ENCODE measurements around the gene CPNE5.

Gene CPNE5

GRCh38 chr6:36838896-36839748 is at the start of gene CPNE5:
CPNE5 (minus strand) TSS chr6:36839444; CDS start chr6:36839377, 67 bp downstream.
- DNase-seq (ENCODE audit: low read depth) = no peak

GRCh38 chr6:36888115-36888643 is 48.9 kb upstream of the CPNE5 start:
- no peak for DNase-seq (ENCODE audit: low read depth)

- no peak for DNase-seq (ENCODE audit: low read depth)
These were observed 47.8 kb upstream of the CPNE5 start for GRCh38 chr6:36886950-36887618.

- peak; percentile 96 for DNase-seq (ENCODE audit: low read depth)
These were observed 46.5 kb upstream of the CPNE5 start, which contains the start of gene C6orf89 for GRCh38 chr6:36885461-36886401. C6orf89 (plus strand) TSS chr6:36885952; CDS start chr6:36899445, 13,493 bp downstream.

DNA sequence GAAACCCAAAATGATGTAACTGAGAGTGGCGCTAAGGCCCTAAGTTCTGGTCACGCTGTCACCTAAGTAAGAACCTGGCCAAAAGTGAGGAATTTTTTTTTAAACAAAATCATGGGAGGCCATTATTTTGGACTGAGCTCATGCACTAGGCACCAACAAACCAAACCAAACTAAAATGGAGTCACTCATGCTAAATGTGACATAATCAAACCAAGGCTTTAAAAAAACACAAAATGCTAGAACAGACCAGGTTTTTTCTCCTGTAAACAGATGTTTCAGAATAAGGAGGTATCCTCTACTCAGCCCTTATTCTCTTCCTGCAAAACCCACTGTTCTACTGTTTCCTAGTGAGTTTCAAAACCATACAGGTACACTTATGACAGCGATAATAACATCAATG is 45.4 kb upstream of the CPNE5 start:
- DNase-seq (ENCODE audit: low read depth) = no peak

DNA sequence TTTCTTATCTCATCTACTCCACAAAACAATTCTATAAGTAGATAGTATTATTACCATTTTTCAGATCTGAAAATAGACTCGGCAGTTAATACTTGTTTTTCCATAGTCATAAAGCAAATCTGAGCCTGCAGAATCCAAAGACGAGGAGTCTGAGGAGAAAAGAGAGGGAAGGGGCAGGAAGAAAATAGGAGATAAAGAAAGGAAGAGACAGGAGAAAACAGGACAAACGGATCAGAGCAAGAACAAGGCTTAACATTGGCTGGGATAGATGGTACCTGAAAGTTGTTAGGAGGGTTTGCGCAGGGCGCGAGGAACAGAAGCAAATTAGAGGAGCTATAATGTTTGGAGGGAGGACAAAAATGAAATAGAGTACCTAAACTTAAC is 36.0 kb upstream of the CPNE5 start:
- DNase-seq (ENCODE audit: low read depth) = no peak

DNA sequence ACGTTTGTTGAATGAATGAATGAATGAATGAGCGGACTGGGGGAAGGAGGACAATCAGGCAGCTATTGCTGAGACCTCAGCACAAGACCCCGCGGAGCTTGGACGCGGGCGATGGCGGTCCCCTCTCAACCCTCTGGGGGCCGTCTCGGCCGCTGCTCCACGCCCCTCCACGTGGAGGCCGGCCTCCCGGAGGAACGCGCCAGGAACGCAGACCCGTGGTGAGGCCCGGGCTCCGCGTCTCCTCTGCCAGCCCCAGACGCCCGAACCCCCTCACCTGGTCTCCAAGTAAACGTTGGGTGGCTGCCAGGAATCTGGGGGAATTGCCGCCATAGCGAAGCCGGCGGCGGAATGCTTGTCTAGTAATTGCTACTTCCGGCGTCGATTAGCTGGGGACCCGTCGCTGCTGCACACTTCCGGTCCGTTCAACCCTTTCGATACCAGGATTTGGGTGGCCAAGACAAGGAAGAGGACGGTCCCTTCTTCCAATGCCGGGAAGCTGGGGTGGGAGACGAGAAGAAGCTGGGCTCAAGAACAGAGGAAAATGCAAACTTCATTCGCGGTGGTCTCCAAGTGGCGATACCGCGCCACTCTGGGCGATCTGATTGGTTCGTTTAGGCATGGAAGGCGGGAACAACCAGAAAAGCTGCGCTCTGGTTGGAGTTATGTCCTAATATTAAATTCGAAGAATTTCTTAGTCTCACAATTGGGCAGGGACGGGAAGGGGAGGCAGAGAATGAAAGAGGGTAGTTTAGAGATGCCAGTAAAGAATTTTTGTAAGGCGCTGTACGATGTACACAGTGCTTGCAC is 35.4 kb upstream of the CPNE5 start, which contains the start of gene PPIL1:
Gene PPIL1 (minus strand): TSS at position 361 of the 807 bp plus-strand sequence. CDS start 31 bp downstream, at position 330.
- DNase-seq (ENCODE audit: low read depth) = peak; percentile 86

DNA sequence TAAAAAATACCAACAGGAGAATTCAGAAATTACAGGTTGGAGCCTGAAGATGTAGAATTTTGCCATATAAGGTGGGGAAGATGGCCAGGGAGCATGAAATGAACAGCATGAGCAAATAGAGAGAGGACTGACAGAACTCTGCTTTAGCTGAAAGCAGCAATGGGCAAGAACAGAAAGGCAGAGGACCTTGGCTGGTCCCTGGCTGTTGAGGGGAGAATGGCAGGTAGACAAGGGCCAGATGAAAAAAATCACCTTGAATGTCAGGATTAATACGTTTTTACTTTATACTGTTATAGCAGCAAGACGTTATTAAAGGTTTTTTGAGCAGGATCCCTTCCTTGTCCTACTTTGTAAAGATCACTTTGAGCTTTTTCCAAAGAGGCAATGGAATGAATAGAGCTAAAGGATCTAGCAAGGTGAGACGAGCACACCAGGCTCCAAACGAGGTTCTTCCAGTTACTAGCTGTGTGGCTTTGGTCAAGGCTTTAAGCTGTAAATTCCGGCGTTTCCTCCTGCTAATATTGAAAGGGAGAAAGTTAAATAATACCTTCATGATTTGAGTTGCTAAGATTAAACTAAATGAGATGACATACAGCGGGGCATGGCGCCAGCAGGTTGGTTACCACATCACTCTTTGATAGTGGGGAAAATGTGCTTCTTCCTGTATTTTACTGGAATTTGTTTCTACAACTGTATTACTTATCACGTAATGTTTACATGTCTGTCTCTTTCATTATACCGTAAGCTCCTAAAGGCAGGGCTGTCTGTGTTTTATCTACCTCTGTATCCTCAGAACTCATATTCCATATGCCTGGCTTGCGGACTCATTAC is 34.6 kb upstream of the CPNE5 start:
- peak; percentile 49 for DNase-seq (ENCODE audit: low read depth)

DNA sequence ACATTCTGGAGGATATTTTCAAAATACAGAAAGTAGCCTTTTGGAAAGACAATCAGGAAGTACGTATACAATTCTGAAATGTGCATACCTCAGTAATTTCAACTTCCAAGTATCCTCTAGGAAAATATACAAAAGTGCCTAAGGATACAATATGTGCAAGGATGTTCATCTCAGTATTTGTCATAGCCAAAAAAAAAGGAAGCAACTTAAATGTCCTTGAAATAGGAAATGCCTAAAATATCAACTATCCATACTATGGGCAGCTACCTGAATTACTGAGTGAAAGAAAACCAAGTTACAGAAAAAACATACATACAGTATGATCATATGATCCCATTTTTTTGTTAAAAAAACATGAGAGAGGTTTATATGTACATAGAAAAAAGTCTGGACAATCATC is 33.9 kb upstream of the CPNE5 start:
- no peak for DNase-seq (ENCODE audit: low read depth)

- DNase-seq (ENCODE audit: low read depth) = no peak
These were observed 32.4 kb upstream of the CPNE5 start for GRCh38 chr6:36871686-36872085.

DNA sequence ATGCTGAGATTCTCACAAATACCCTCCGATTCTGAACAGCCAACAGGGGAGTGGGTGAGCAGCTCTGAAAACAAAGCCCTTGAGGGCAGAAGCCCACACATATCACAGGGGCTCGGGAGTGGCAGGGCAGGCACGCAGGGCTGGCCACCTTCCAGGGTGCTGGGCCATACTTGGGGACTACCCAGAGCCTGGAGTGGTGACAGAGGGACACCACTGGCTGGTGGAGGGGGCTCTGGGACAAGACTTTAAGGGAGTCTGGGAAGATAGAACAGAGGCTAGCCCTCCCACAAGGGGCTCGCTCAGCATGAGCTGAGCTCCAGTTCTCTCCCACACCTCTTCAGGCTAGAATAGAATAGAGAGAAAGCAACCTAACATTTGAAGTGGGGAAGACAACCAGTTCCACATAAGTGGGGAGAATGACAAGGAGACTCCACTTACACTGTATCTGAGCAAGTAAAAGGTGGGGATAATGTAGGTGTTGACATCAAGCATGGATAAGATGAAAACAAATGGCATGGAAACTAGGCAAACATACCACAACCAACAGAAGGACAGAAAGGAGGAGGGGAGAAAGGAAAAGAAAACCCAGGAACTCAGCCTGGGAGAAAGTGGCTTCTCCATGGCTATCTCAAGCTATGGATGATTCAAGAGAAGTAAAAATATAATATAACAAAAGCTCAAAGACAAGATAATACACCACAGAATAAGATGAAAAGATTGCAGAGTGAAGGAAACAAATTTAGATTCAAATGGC is 28.4 kb upstream of the CPNE5 start:
- no peak for DNase-seq (ENCODE audit: low read depth)

DNA sequence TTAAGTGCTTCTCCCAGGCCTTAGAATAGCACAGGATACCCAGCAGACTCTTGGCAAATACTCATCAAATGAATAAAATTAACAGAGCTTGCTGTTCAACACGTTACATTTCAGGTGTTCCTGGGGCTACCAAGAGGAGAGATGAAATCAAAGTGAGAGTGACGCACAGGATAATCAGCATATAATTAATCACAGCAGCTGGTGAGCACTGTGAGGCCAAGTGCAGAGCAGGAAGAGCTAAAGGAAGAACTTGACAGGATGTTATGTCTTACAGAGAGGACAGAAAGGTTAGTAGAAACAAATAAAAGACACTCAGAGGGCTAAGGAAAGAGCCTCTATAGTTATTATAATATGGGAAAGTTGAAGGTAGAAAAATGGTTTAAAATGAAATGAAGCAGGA is 26.6 kb upstream of the CPNE5 start:
- no peak for DNase-seq (ENCODE audit: low read depth)

- no peak for DNase-seq (ENCODE audit: low read depth)
These were observed 24.7 kb upstream of the CPNE5 start for GRCh38 chr6:36863670-36864540.

- no peak for DNase-seq (ENCODE audit: low read depth)
These were observed 23.7 kb upstream of the CPNE5 start for GRCh38 chr6:36862848-36863382.

- no peak for DNase-seq (ENCODE audit: low read depth)
These were observed 23.1 kb upstream of the CPNE5 start for GRCh38 chr6:36862164-36862847.

GRCh38 chr6:36860126-36860525 is 20.9 kb upstream of the CPNE5 start:
- no peak for DNase-seq (ENCODE audit: low read depth)

- DNase-seq (ENCODE audit: low read depth) = peak; percentile 86
These were observed 19.2 kb upstream of the CPNE5 start for GRCh38 chr6:36858407-36858981.
